Muscle layer of colon (tissue), 2 donors: Measurements from ENCODE around the gene S100A1.
A peak's percentile ranks its signal among the peaks of the same experiment; 100 is the strongest.

ENCODE experiments used
- H3K27ac ChIP-seq: one replicate; pipeline ENCODE4 v1.7.0; 2013; ENCODE audit warnings: low read depth, mild to moderate bottlenecking, low read length, moderate library complexity
- H3K27me3 ChIP-seq, 2 donors: one replicate each; pipeline ENCODE4 v1.7.0; 2013; ENCODE audit warnings: low read length in 2 of 2, mild to moderate bottlenecking in 2 of 2; ENCODE audit not compliant: insufficient read depth in 2 of 2, control insufficient read depth in 1 of 2
- H3K36me3 ChIP-seq: one replicate; pipeline ENCODE4 v1.7.0; 2013; ENCODE audit warnings: mild to moderate bottlenecking, low read length; ENCODE audit not compliant: insufficient read depth
- H3K4me1 ChIP-seq: one replicate; pipeline ENCODE4 v1.7.0; 2013; ENCODE audit warnings: mild to moderate bottlenecking, low read length; ENCODE audit not compliant: insufficient read depth
- H3K4me3 ChIP-seq, 2 donors: one replicate each; pipeline ENCODE4 v1.7.0; 2013; ENCODE audit warnings: low read length in 2 of 2, low read depth in 1 of 2, mild to moderate bottlenecking in 1 of 2, moderate library complexity in 1 of 2
- H3K9ac ChIP-seq: one replicate; pipeline ENCODE4 v1.7.0; 2013; ENCODE audit warnings: low read length
- H3K9me3 ChIP-seq: one replicate; pipeline ENCODE4 v1.7.0; 2013; ENCODE audit warnings: mild to moderate bottlenecking, low read length
- donor health status: abdominal sarcoma.
- donor health status: Adenocarcinoma of cecum.

Gene S100A1

DNA sequence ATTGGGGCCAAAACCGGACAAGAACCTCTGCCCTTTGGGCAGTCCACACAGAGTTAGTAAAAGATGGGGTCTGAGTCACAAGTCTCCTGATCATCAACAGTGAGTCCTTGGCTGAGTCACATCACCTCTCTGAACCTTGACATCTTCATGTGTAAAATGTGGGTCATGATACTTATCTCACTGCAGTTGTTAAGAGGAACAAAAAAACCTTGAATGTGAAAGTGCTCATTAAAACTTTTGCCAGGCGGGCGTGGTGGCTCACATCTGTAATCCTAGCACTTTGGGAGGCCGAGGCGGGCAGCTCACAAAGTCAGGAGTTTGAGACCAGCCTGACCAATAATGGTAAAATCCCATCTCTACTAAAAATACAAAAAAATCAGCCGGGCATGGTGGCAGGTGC, 31.0 kb upstream of the S100A1 start:
- no peaks in the 10 kb centered on the region for H3K36me3 ChIP-seq

DNA sequence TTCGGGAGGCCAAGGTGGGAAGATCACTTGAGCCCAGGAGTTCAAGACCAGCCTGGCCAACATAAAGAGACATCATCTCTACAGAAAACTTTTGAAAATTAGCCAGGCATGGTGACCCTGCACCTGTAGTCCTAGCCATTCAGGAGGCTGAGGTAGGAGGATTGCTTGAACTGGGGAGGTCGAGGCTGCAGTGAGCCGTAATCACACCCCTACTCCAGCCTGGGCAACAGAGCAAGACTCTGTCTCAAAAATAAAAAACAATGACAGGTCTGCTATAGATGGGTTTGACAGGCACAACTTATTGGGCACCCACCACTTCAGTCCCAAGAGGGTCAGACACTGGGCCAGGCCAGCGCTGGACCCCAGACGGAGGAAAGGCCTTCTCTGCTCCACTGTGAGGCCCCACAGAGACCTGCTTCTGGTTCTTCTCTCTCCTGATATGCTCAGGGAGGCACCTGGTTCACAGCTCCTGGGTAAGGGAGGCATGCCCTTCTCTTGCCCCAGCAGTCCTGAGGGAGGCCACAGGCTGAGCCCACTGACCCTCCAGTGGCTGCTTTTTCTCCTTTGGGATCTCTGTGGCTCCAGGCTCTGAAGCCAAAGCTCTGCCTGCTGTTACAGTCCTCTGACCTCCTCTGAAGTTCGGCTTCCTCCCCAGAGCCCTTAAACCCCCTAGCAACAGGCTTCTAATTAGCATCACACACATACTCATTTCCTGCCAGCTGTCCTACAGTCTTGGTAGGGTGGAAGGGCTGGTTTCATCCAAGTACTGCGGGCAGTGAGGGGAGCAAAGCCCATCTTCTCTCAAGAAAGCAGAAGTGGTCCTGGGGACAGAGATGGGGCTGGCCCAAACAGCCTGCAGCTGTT, 29.7 kb upstream of the S100A1 start:
- Histone ChIP-seq H3K27me3 (no peaks in the 10 kb centered on the region), H3K9ac (no peak overlapping the region), H3K27ac (no peak overlapping the region)

More for the DNA sequence above, 31.0 kb upstream of the S100A1 start:
- no peaks in the 10 kb centered on the region for H3K27me3 ChIP-seq
- H3K9me3 ChIP-seq = no peaks in the 10 kb centered on the region
- H3K27ac ChIP-seq = no peak overlapping the region
- no peak overlapping the region for H3K4me3 ChIP-seq
- no peaks in the 10 kb centered on the region for H3K4me1 ChIP-seq
- H3K9ac ChIP-seq = no peak overlapping the region

DNA sequence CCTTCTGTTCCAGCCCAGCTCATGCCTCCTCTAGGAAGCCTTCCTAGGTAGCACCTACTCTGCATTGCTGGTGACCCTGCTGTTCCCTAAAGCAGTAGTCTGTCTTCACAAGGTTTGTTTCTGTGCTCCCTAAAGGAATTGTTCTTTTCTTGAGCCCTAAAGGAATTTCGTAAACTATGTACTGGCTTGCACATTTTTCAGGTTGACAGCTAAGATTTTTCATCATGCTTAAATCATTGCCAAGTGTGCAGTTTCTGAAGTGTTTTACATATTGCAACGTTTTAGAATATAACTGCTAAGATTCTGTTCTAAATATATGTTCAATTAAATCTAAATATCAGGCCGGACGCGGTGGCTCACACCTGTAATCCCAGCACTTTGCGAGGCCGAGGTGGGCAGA, 28.4 kb upstream of the S100A1 start:
- no peaks in the 10 kb centered on the region for H3K4me1 ChIP-seq
- no peak overlapping the region for H3K27ac ChIP-seq
- H3K4me3 ChIP-seq = no peak overlapping the region
- H3K9ac ChIP-seq = no peak overlapping the region
- H3K9me3 ChIP-seq = no peaks in the 10 kb centered on the region
- no peaks in the 10 kb centered on the region for H3K36me3 ChIP-seq
- no peaks in the 10 kb centered on the region for H3K27me3 ChIP-seq

More for the DNA sequence above, 29.7 kb upstream of the S100A1 start:
- Histone ChIP-seq H3K4me1 (no peaks in the 10 kb centered on the region), H3K36me3 (no peaks in the 10 kb centered on the region), H3K9me3 (no peaks in the 10 kb centered on the region), H3K4me3 (no peak overlapping the region)

DNA sequence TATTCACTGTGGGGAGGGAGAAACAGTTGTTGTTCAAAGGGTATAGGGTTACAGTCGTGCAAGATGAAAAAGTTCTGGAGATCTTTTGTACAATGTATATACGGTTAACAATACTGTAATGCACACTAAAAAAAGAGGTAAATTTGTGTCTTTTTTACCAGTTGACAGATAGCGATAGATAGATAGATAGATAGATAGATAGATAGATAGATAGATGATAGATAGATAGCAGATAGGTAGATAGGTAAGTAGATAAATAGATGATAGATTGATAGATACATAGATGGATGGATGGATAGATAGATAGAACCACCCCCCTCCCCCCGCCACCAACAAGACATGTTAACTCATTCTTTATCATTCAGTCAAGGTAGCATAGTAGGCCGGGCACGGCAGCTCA, 25.5 kb upstream of the S100A1 start:
- no peaks in the 10 kb centered on the region for H3K9me3 ChIP-seq
- H3K9ac ChIP-seq = no peak overlapping the region
- no peak overlapping the region for H3K4me3 ChIP-seq
- H3K36me3 ChIP-seq = peaks cover 17% of the 10 kb centered on the region
- no peaks in the 10 kb centered on the region for H3K27me3 ChIP-seq
- no peak overlapping the region for H3K27ac ChIP-seq
- no peaks in the 10 kb centered on the region for H3K4me1 ChIP-seq

DNA sequence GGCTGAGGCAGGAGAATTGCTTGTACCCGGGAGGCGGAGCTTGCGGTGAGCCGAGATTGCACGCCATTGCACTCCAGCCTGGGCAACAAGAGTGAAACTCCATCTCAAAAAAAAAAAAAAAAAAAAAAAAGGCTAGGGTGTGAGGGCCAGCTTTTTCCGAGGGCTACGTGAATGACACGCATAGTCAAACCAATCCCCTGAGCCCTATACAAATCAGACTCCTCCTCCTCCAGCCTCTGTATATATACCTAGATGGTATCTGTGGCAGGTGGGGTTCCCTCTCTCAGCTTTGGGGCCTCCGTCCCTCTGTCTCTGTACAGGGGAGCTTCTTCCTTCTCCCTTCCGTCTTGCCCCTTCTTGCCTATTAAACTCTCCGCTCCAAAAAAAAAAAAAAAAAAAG, 22.0 kb upstream of the S100A1 start:
- H3K27ac ChIP-seq = no peak overlapping the region
- no peaks in the 10 kb centered on the region for H3K9me3 ChIP-seq
- no peak overlapping the region for H3K4me3 ChIP-seq
- no peak overlapping the region for H3K9ac ChIP-seq
- peaks cover 27% of the 10 kb centered on the region for H3K4me1 ChIP-seq
- peaks cover 22% of the 10 kb centered on the region for H3K36me3 ChIP-seq
- H3K27me3 ChIP-seq = no peaks in the 10 kb centered on the region

DNA sequence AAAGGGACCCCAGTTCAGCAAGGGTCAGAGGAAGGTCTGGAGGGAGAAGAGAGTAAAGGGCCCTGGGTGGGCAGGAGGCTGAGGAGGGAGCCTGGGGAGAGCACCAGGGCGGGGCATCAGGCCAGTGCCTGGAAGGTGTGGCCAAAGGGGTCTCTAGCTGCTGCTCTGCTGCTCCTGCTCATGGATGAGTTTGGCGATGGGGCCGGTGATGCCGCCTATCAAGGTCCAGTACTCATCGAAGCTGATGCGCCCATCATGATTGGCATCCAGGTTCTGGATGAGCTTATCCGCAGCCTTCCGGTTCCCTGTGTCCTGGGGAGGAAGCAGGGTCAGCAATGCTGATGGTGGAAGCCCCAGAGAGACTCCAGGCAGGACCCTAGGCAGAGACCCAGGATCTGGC, 20.9 kb upstream of the S100A1 start:
- H3K9ac ChIP-seq = no peak overlapping the region
- H3K27me3 ChIP-seq = no peaks in the 10 kb centered on the region
- peaks cover 35% of the 10 kb centered on the region for H3K4me1 ChIP-seq
- peaks cover 22% of the 10 kb centered on the region for H3K36me3 ChIP-seq
- H3K9me3 ChIP-seq = no peaks in the 10 kb centered on the region
- no peak overlapping the region for H3K4me3 ChIP-seq
- H3K27ac ChIP-seq = no peak overlapping the region

DNA sequence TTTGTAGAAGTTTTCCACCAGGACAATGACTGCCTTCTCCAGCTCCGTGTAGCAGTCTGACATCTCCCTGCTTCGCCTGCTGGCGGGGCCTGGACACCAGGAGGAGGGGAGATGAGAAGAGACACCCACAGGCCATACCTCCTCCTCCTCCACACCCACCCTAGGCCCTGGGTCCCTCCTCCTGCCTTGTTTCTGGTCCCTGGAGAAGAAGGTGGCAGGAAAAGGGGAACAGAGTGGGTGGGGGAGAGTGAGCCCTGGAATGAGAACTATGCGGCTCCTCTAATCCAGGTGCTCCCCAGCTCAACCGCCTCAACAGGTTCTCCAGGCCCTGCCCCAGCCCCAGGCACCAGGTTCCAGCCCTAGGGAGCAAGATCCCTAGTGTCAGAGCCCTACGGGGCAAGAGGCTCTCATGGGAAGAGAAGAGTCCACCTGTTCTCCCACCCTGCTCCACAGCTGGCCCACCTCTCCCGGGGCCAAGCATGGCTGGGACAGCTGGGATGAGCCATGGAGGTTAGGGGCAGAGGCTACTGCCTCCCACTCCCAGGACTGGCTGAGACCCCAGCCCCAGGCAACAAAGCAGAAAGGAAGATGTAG, 20.0 kb upstream of the S100A1 start:
- peaks cover 38% of the 10 kb centered on the region for H3K4me1 ChIP-seq
- peak overlapping the region in 1 of 2 donors; percentile 32 for H3K4me3 ChIP-seq

DNA sequence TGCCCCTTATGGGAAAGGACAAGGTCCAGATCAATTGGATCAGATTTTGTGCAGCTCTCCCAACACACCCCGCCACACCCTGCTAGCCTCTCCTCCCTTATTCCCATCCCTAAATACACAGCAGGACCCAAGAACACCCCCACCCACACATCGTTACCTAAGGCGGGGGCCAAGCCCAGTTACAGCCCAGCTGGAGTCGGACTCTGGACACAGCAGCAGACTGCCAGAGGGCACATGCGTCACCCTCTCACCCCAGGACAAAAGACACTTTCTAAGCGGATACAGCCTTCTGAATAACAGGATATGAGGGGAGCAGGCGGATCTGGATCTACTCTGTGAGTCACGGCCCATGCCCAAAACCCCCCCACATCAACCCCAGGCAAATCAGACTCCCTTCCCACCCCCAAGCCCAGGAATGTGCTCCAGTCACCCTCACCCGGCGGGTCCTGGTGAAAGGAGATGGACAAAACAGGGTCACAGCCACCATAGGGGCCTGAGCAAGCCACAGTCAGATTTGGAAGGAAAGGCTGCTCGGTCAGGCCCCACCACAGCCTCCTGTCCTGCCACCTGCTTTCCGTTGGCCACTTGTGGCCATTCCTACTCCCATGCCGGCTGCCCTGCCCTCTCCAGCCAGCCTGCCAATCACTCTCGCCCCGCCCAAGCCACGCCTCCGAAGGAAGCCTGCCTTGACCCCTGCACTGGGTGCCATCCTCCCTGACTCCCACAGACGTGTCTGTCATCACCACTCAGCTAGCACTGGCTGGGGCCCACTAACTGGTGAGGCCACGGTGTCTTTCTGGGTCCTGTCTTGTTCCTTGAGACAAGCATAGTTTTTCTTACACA, 19.3 kb upstream of the S100A1 start:
- Histone ChIP-seq H3K9ac (no peak overlapping the region), H3K4me3 (peak overlapping the region in 1 of 2 donors; percentile 32), H3K4me1 (peaks cover 42% of the 10 kb centered on the region), H3K27ac (peak overlapping the region; percentile 60), H3K9me3 (no peaks in the 10 kb centered on the region), H3K36me3 (peaks cover 22% of the 10 kb centered on the region), H3K27me3 (no peaks in the 10 kb centered on the region)

More for the DNA sequence above, 20.0 kb upstream of the S100A1 start:
- H3K36me3 ChIP-seq = peaks cover 22% of the 10 kb centered on the region
- H3K9me3 ChIP-seq = no peaks in the 10 kb centered on the region
- peak overlapping the region; percentile 60 for H3K27ac ChIP-seq
- H3K9ac ChIP-seq = no peak overlapping the region
- H3K27me3 ChIP-seq = no peaks in the 10 kb centered on the region

DNA sequence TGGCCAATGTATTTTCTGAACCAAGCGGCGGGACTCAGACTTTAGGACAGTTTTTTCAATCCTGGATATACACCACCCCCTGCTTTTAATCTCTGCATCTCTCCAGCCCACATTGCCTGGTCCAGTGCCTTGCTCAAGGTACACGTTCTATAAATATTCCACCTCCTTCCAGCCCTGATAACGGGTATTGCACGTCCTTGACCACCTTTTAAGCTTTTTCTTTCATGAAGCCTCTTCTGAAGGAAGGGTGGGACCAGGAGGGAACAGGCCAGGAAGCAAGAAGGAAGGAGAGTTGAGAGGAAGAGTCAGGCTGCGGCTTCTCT, 18.7 kb upstream of the S100A1 start:
- peak overlapping the region in 1 of 2 donors; percentile 32 for H3K4me3 ChIP-seq
- H3K4me1 ChIP-seq = peaks cover 42% of the 10 kb centered on the region
- no peak overlapping the region for H3K9ac ChIP-seq

DNA sequence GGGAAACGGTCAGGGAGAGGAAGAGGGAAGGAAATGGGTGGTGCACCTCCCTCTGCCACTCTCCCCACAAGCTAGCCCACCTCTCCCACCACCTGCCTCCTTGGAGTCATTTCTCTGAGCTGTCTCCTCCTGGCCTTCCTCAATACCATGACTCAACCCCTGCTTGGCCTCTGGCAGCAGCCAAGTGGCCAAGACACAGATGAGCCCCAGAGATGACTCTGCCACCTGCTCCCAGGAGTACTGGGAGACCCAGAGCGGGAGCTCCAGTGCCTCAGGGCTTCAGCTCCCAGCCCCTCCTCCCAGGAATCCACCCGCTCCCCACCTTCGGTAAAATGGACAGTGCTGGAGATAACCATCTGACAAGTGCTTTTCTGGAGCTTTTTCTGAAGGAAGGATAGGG, 17.9 kb upstream of the S100A1 start:
- Histone ChIP-seq H3K4me3 (no peak overlapping the region), H3K27ac (no peak overlapping the region), H3K36me3 (peaks cover 22% of the 10 kb centered on the region), H3K4me1 (peaks cover 42% of the 10 kb centered on the region), H3K27me3 (no peaks in the 10 kb centered on the region), H3K9ac (no peak overlapping the region), H3K9me3 (no peaks in the 10 kb centered on the region)

More for the DNA sequence above, 18.7 kb upstream of the S100A1 start:
- Histone ChIP-seq H3K36me3 (peaks cover 22% of the 10 kb centered on the region), H3K27ac (peak overlapping the region; percentile 60), H3K27me3 (no peaks in the 10 kb centered on the region), H3K9me3 (no peaks in the 10 kb centered on the region)

DNA sequence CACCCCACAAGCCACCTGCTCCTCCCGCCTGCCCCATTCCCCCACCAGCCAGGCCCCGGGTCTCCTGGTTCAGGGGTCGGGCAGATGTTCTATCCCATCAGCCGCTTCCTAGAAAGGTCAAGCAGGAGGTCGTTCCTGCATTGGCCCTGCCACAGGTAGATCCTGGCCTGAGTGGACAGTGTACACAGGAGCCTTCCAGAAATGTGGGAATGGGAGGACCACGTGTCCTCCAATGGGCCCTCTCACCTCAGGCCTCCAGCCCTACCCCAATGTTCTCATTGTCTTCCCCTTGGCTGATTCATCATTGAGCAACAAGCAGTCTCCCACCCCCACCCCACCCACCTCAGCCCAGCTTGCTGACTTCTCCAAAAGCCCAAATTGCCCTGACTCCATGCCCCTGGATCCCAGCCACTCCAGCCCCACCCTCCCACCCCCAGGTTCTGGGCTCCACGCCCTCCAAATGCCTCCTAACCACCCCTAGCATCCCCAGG, 17.4 kb upstream of the S100A1 start:
- H3K4me1 ChIP-seq = peaks cover 42% of the 10 kb centered on the region
- no peak overlapping the region for H3K27ac ChIP-seq
- no peak overlapping the region for H3K9ac ChIP-seq
- no peaks in the 10 kb centered on the region for H3K9me3 ChIP-seq
- no peaks in the 10 kb centered on the region for H3K27me3 ChIP-seq
- H3K4me3 ChIP-seq = no peak overlapping the region
- H3K36me3 ChIP-seq = peaks cover 22% of the 10 kb centered on the region
